Skeletal muscle tissue (tissue), 4 donors: ENCODE results near the gene POLD4. TPM values are rescaled to one million over a fixed set of nuclear protein-coding genes. Genes with fewer than 3 reads are reported as not detected.
A peak's percentile ranks its signal among the peaks of the same experiment; 100 is the strongest.

Source experiments
- H3K27ac ChIP-seq: one replicate; pipeline ENCODE4 v1.7.0; 2013; ENCODE audit warnings: mild to moderate bottlenecking, low read depth, low read length, inconsistent platforms
- H3K27me3 ChIP-seq, 3 donors: one replicate each; pipeline ENCODE4 v1.7.0; 2013; ENCODE audit warnings: low read length in 3 of 3; ENCODE audit not compliant: control insufficient read depth in 3 of 3, insufficient read depth in 3 of 3
- H3K36me3 ChIP-seq, 3 donors: one replicate each; pipeline ENCODE4 v1.7.0; 2013; ENCODE audit warnings: low read length in 3 of 3; ENCODE audit not compliant: control insufficient read depth in 3 of 3, insufficient read depth in 3 of 3
- H3K4me1 ChIP-seq, 3 donors: one replicate each; pipeline ENCODE4 v1.7.0; 2013; ENCODE audit warnings: low read length in 3 of 3, mild to moderate bottlenecking in 3 of 3; ENCODE audit not compliant: control insufficient read depth in 3 of 3, insufficient read depth in 3 of 3
- H3K4me3 ChIP-seq, 3 donors: one replicate each; pipeline ENCODE4 v1.7.0; 2013; ENCODE audit warnings: low read length in 3 of 3
- H3K9ac ChIP-seq, 3 donors: one replicate each; pipeline ENCODE4 v1.7.0; 2013; ENCODE audit warnings: low read length in 3 of 3, mild to moderate bottlenecking in 3 of 3, moderate library complexity in 2 of 3, low read depth in 1 of 3
- H3K9me3 ChIP-seq, 3 donors: one replicate each; pipeline ENCODE4 v1.7.0; 2013; ENCODE audit warnings: low read length in 3 of 3; ENCODE audit not compliant: control insufficient read depth in 3 of 3
- total RNA-seq: library from RNA; depleted of rRNA; stranded (reverse); fragments of >200 nt; gene quantifications from one replicate; pipeline ENCODE4 v1.2.3, GENCODE V29; 2014
- donor health status: Osteomylitis.

POLD4 gene
- total RNA-seq, 1 donor from 2014 or later = 14.6 TPM

- Histone ChIP-seq H3K27me3 (no peaks in the 10 kb centered on the region), H3K27ac (peak overlapping the region; percentile 75), H3K4me3 (peak overlapping the region; percentile 77 to 99 (median 90)), H3K4me1 (peaks cover 13 to 25% (median 23%) of the 10 kb centered on the region in 3 donors), H3K9ac (peak overlapping the region; percentile 70 to 85 (median 71)), H3K9me3 (no peaks in the 10 kb centered on the region), H3K36me3 (peaks cover 0 to 10% (median 8%) of the 10 kb centered on the region in 3 donors)
These were observed 35.3 kb downstream of the POLD4 start for GRCh38 chr11:67317888-67318555.

GRCh38 chr11:67317205-67317887 lies 36.0 kb downstream of the POLD4 start:
- Histone ChIP-seq H3K4me3 (peak overlapping the region; percentile 77 to 99 (median 90)), H3K4me1 (peaks cover 13 to 25% (median 23%) of the 10 kb centered on the region in 3 donors), H3K27ac (peak overlapping the region; percentile 75)

GRCh38 chr11:67316882-67317204 lies 36.5 kb downstream of the POLD4 start:
- H3K4me1 ChIP-seq = peaks cover 13 to 23% (median 22%) of the 10 kb centered on the region in 3 donors
- peaks cover 0 to 4% (median 0%) of the 10 kb centered on the region in 3 donors for H3K36me3 ChIP-seq
- peak overlapping the region; percentile 77 to 99 (median 90) for H3K4me3 ChIP-seq
- no peaks in the 10 kb centered on the region for H3K27me3 ChIP-seq
- H3K9me3 ChIP-seq = no peaks in the 10 kb centered on the region
- H3K27ac ChIP-seq = peak overlapping the region; percentile 75
- H3K9ac ChIP-seq = peak overlapping the region; percentile 70 to 86 (median 85)

More at GRCh38 chr11:67317205-67317887, 36.0 kb downstream of the POLD4 start:
- Histone ChIP-seq H3K9ac (peak overlapping the region; percentile 70 to 86 (median 85)), H3K27me3 (no peaks in the 10 kb centered on the region), H3K36me3 (peaks cover 0 to 9% (median 3%) of the 10 kb centered on the region in 3 donors), H3K9me3 (no peaks in the 10 kb centered on the region)

GRCh38 chr11:67315325-67315909 lies 37.9 kb downstream of the POLD4 start:
- H3K36me3 ChIP-seq = peaks cover 4 to 7% (median 5%) of the 10 kb centered on the region in 3 donors
- H3K27me3 ChIP-seq = no peaks in the 10 kb centered on the region
- H3K9me3 ChIP-seq = no peaks in the 10 kb centered on the region
- no peak overlapping the region for H3K4me3 ChIP-seq
- H3K27ac ChIP-seq = no peak overlapping the region
- peak overlapping the region in 1 of 3 donors; percentile 16 for H3K9ac ChIP-seq
- peaks cover 9 to 16% (median 15%) of the 10 kb centered on the region in 3 donors for H3K4me1 ChIP-seq

GRCh38 chr11:67314218-67314617 lies 39.1 kb downstream of the POLD4 start:
- H3K4me3 ChIP-seq = no peak overlapping the region
- H3K27me3 ChIP-seq = no peaks in the 10 kb centered on the region
- no peaks in the 10 kb centered on the region for H3K9me3 ChIP-seq
- peaks cover 13 to 14% (median 13%) of the 10 kb centered on the region in 3 donors for H3K36me3 ChIP-seq
- H3K9ac ChIP-seq = no peak overlapping the region
- H3K4me1 ChIP-seq = peaks cover 8 to 16% (median 15%) of the 10 kb centered on the region in 3 donors
- no peak overlapping the region for H3K27ac ChIP-seq

- H3K36me3 ChIP-seq = peaks cover 16 to 19% (median 16%) of the 10 kb centered on the region in 3 donors
- no peak overlapping the region for H3K4me3 ChIP-seq
- no peak overlapping the region for H3K9ac ChIP-seq
- H3K9me3 ChIP-seq = no peaks in the 10 kb centered on the region
- H3K4me1 ChIP-seq = peaks cover 2 to 12% (median 9%) of the 10 kb centered on the region in 3 donors
- H3K27ac ChIP-seq = no peak overlapping the region
- H3K27me3 ChIP-seq = no peaks in the 10 kb centered on the region
These were observed 40.0 kb downstream of the POLD4 start for GRCh38 chr11:67313125-67313890.

GRCh38 chr11:67312187-67313021 lies 40.9 kb downstream of the POLD4 start:
- Histone ChIP-seq H3K4me1 (peaks cover 0 to 4% (median 4%) of the 10 kb centered on the region in 3 donors), H3K27me3 (no peaks in the 10 kb centered on the region), H3K9me3 (no peaks in the 10 kb centered on the region), H3K36me3 (peaks cover 17 to 22% (median 21%) of the 10 kb centered on the region in 3 donors), H3K4me3 (no peak overlapping the region), H3K27ac (no peak overlapping the region), H3K9ac (no peak overlapping the region)

GRCh38 chr11:67311556-67312082 lies 41.7 kb downstream of the POLD4 start:
- no peak overlapping the region for H3K4me3 ChIP-seq
- peaks cover 21 to 22% (median 22%) of the 10 kb centered on the region in 3 donors for H3K36me3 ChIP-seq
- H3K27ac ChIP-seq = no peak overlapping the region
- no peak overlapping the region for H3K9ac ChIP-seq
- H3K9me3 ChIP-seq = no peaks in the 10 kb centered on the region
- no peaks in the 10 kb centered on the region for H3K27me3 ChIP-seq
- no peaks in the 10 kb centered on the region for H3K4me1 ChIP-seq
